Tibial nerve (tissue), 4 donors: Measurements from ENCODE around the gene TLR9. TPM values are rescaled to one million over a fixed set of nuclear protein-coding genes. Genes with fewer than 3 reads are reported as not detected.

ENCODE experiments used
- DNase-seq, 2 donors: peaks; one replicate each; pipeline ENCODE4 v3.0.0-alpha.2; 2019; ENCODE audit warnings: low spot score in 2 of 2
- H3K27ac ChIP-seq, 4 donors: fragments of 200-600 bp; sonication (generic) in 3 of 4; one replicate each; pipeline ENCODE4 v1.5.1; 2017 to 2019; ENCODE audit warnings: mild to moderate bottlenecking in 1 of 4
- H3K27me3 ChIP-seq, 2 donors: fragments of 200-600 bp; sonication (generic) in 1 of 2; one replicate each; pipeline versions ENCODE4 v1.5.1 to v1.6.0; 2017 to 2019
- H3K36me3 ChIP-seq, 3 donors: fragments of 200-600 bp; sonication (generic); one replicate each; pipeline ENCODE4 v1.5.1; 2018 to 2019
- H3K4me1 ChIP-seq, 4 donors: fragments of 200-600 bp; sonication (generic) in 3 of 4; one replicate each; pipeline ENCODE4 v1.5.1; 2017 to 2019
- H3K4me3 ChIP-seq, 4 donors: fragments of 200-600 bp; sonication (generic) in 3 of 4; one replicate each; pipeline ENCODE4 v1.5.1; 2017 to 2019; ENCODE audit warnings: mild to moderate bottlenecking in 1 of 4, moderate library complexity in 1 of 4
- H3K9me3 ChIP-seq, 4 donors: fragments of 200-600 bp; sonication (generic) in 3 of 4; one replicate each; pipeline ENCODE4 v1.5.1; 2017 to 2019
- EP300 ChIP-seq, 2 donors: sonication (generic); formaldehyde crosslinking; IDR thresholded peaks; one replicate each; pipeline ENCODE4 v1.6.1; 2017; ENCODE audit warnings: antibody characterized with exemption in 2 of 2, mild to moderate bottlenecking in 1 of 2
- POLR2A ChIP-seq, 2 donors: fragments of 450-650 bp; IDR thresholded peaks; one replicate each; pipeline ENCODE4 v1.6.1; 2017; ENCODE audit warnings: antibody characterized with exemption in 2 of 2, mild to moderate bottlenecking in 2 of 2, moderate library complexity in 2 of 2
- WGBS, 2 donors: methylation state at CpG; one replicate each; pipeline ENCODE4 v1.1.5; 2018; 5-methylcytosine and 5-hydroxymethylcytosine counted together
- total RNA-seq, 4 donors: library from RNA; depleted of rRNA; stranded (reverse); fragments of >200 nt; gene quantifications; one replicate each; pipeline ENCODE4 v1.1.0, GENCODE V29; 2016
- TF ChIP-seq, protein P1 (sequence below), 5 experiments: fragments of 200-600 bp in 3 of 5; fragments of 450-650 bp in 2 of 5; sonication (generic) in 3 of 5; IDR thresholded peaks; one replicate each; pipeline ENCODE4 v1.5.1; 2016 to 2019; ENCODE audit warnings: antibody characterized with exemption in 5 of 5, mild to moderate bottlenecking in 3 of 5, moderate library complexity in 2 of 5

The TLR9 gene
- total RNA-seq, 4 donors from 2014 or later, result 0.30 to 0.39 TPM; not detected in 2

DNA sequence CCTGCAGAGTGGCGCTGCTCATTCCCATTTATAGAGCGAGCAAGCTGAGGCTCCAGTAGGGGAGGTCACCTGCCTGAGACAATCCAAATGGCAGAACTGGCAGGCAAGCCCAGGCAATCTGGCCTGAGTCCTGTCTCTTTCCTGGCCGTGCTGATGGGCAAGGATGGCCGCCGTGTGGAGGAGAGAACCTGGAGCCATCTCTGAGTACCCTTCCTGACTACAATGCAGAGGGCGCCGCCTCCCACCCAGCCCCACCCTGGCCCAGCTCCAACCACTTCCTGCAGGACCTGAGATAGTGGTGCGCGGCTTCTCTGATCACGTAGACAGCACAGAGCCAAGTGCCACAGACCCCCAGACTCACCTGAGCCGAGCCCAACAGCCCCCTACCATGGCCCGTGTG, 7.0 kb downstream of the TLR9 start:
- Histone ChIP-seq H3K9me3 (no peaks in the 10 kb centered on the region), H3K27me3 (no peaks in the 10 kb centered on the region), H3K27ac (peak overlapping the region in 3 of 4 donors; percentile 29 to 36 (median 34)), H3K36me3 (peaks cover 0 to 31% (median 0%) of the 10 kb centered on the region in 3 donors), H3K4me1 (peaks cover 0 to 35% (median 15%) of the 10 kb centered on the region in 4 donors), H3K4me3 (no peak overlapping the region)
- TF ChIP-seq, protein P1, sequence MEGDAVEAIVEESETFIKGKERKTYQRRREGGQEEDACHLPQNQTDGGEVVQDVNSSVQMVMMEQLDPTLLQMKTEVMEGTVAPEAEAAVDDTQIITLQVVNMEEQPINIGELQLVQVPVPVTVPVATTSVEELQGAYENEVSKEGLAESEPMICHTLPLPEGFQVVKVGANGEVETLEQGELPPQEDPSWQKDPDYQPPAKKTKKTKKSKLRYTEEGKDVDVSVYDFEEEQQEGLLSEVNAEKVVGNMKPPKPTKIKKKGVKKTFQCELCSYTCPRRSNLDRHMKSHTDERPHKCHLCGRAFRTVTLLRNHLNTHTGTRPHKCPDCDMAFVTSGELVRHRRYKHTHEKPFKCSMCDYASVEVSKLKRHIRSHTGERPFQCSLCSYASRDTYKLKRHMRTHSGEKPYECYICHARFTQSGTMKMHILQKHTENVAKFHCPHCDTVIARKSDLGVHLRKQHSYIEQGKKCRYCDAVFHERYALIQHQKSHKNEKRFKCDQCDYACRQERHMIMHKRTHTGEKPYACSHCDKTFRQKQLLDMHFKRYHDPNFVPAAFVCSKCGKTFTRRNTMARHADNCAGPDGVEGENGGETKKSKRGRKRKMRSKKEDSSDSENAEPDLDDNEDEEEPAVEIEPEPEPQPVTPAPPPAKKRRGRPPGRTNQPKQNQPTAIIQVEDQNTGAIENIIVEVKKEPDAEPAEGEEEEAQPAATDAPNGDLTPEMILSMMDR (IDR thresholded peaks at IDR 0.05), result no peak
- TF ChIP-seq POLR2A (IDR thresholded peaks at IDR 0.05), result no peak
- no peak for TF ChIP-seq EP300 (IDR thresholded peaks at IDR 0.05)
- no peak for DNase-seq
- WGBS, 2 donors, result 75 to 82% methylated on average over 9 to 10 of the region's 12 CpGs

- DNase-seq, result no peak
- Histone ChIP-seq H3K36me3 (peaks cover 0 to 36% (median 4%) of the 10 kb centered on the region in 3 donors), H3K4me1 (peaks cover 0 to 35% (median 15%) of the 10 kb centered on the region in 4 donors), H3K27me3 (no peaks in the 10 kb centered on the region), H3K27ac (peak overlapping the region in 3 of 4 donors; percentile 29 to 73 (median 36)), H3K4me3 (no peak overlapping the region), H3K9me3 (no peaks in the 10 kb centered on the region)
- TF ChIP-seq, protein P1 (IDR thresholded peaks at IDR 0.05), result no peak
- no peak for TF ChIP-seq POLR2A (IDR thresholded peaks at IDR 0.05)
- no peak for TF ChIP-seq EP300 (IDR thresholded peaks at IDR 0.05)
- 66 to 69% methylated on average over 3 of the region's 3 CpGs for WGBS, 2 donors
These were observed 7.4 kb downstream of the TLR9 start for GRCh38 chr3:52218026-52218425.

GRCh38 chr3:52217409-52217805, 8.0 kb downstream of the TLR9 start:
- H3K36me3 ChIP-seq, result peaks cover 0 to 41% (median 10%) of the 10 kb centered on the region in 3 donors
- DNase-seq, result no peak
- peak overlapping the region in 3 of 4 donors; percentile 36 to 73 (median 38) for H3K27ac ChIP-seq
- 63 to 72% methylated on average over 10 of the region's 10 CpGs for WGBS, 2 donors
- H3K4me3 ChIP-seq, result no peak overlapping the region
- no peaks in the 10 kb centered on the region for H3K27me3 ChIP-seq
- TF ChIP-seq POLR2A (IDR thresholded peaks at IDR 0.05), result no peak
- TF ChIP-seq, protein P1 (IDR thresholded peaks at IDR 0.05), result no peak
- TF ChIP-seq EP300 (IDR thresholded peaks at IDR 0.05), result no peak
- peaks cover 0 to 35% (median 15%) of the 10 kb centered on the region in 4 donors for H3K4me1 ChIP-seq
- no peaks in the 10 kb centered on the region for H3K9me3 ChIP-seq

- Histone ChIP-seq H3K27me3 (no peaks in the 10 kb centered on the region), H3K27ac (peak overlapping the region in 2 of 4 donors; percentile 38 to 73), H3K4me3 (no peak overlapping the region), H3K4me1 (peaks cover 0 to 32% (median 15%) of the 10 kb centered on the region in 4 donors), H3K36me3 (peaks cover 2 to 41% (median 16%) of the 10 kb centered on the region in 3 donors), H3K9me3 (no peaks in the 10 kb centered on the region)
- peak in 1 of 2 donors; percentile 36 for DNase-seq
- WGBS, 2 donors, result 39 to 41% methylated on average over 13 of the region's 13 CpGs
- peak in 1 of 2 donors; percentile 53 for TF ChIP-seq EP300 (IDR thresholded peaks at IDR 0.05)
- peak in 1 of 2 donors; percentile 7 for TF ChIP-seq POLR2A (IDR thresholded peaks at IDR 0.05)
- TF ChIP-seq, protein P1 (IDR thresholded peaks at IDR 0.05), result no peak
These were observed 8.6 kb downstream of the TLR9 start for GRCh38 chr3:52216585-52217408.

DNA sequence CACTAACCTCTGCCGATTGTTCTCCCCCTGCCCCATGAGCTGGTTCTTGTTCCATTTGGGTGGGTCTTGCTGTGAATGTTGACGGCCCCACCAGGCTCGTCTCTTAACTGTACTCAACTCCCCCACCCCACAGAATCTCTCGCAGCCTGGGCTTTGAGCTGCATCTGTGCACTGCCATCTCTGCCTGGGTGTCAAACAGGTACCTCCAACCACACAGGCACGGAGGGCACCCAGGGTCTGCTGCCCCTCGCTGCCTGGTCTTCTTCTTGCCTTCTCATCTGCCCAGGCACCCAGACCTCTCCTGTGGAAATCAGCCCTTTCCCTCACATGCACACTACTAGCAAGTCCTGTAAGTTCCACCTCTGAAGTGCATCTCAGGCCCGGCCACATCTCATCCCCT, 10.1 kb downstream of the TLR9 start:
- no peaks in the 10 kb centered on the region for H3K9me3 ChIP-seq
- WGBS, 2 donors, result 89 to 91% methylated on average over 7 of the region's 7 CpGs
- DNase-seq, result no peak
- H3K4me1 ChIP-seq, result peaks cover 0 to 27% (median 12%) of the 10 kb centered on the region in 4 donors
- H3K4me3 ChIP-seq, result no peak overlapping the region
- no peak overlapping the region for H3K27ac ChIP-seq
- no peaks in the 10 kb centered on the region for H3K27me3 ChIP-seq
- peaks cover 2 to 53% (median 24%) of the 10 kb centered on the region in 3 donors for H3K36me3 ChIP-seq
- TF ChIP-seq POLR2A (IDR thresholded peaks at IDR 0.05) (no peak), EP300 (IDR thresholded peaks at IDR 0.05) (no peak)
- TF ChIP-seq, protein P1 (IDR thresholded peaks at IDR 0.05), result no peak
